ENCODE data around the gene FHOD3.
A peak's percentile ranks its signal among the peaks of the same experiment; 100 is the strongest.

FHOD3 gene

GRCh38 chr18:36514778-36515177, 217.3 kb downstream of the FHOD3 start:
- DNase-seq (ENCODE audit: low read depth): peak; percentile 11
- no peak overlapping the region for H3K4me3 ChIP-seq (ENCODE audit: low read length)
- TF ChIP-seq, protein P1, sequence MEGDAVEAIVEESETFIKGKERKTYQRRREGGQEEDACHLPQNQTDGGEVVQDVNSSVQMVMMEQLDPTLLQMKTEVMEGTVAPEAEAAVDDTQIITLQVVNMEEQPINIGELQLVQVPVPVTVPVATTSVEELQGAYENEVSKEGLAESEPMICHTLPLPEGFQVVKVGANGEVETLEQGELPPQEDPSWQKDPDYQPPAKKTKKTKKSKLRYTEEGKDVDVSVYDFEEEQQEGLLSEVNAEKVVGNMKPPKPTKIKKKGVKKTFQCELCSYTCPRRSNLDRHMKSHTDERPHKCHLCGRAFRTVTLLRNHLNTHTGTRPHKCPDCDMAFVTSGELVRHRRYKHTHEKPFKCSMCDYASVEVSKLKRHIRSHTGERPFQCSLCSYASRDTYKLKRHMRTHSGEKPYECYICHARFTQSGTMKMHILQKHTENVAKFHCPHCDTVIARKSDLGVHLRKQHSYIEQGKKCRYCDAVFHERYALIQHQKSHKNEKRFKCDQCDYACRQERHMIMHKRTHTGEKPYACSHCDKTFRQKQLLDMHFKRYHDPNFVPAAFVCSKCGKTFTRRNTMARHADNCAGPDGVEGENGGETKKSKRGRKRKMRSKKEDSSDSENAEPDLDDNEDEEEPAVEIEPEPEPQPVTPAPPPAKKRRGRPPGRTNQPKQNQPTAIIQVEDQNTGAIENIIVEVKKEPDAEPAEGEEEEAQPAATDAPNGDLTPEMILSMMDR (conservative IDR thresholded peaks at IDR 0.05; ENCODE audit: low read length): no peak

- H3K4me3 ChIP-seq (ENCODE audit: low read length): no peak overlapping the region
- no peak for DNase-seq (ENCODE audit: low read depth)
- TF ChIP-seq, protein P1 (conservative IDR thresholded peaks at IDR 0.05; ENCODE audit: low read length): no peak
Measured at GRCh38 chr18:36516258-36516657, 218.7 kb downstream of the FHOD3 start.

DNA sequence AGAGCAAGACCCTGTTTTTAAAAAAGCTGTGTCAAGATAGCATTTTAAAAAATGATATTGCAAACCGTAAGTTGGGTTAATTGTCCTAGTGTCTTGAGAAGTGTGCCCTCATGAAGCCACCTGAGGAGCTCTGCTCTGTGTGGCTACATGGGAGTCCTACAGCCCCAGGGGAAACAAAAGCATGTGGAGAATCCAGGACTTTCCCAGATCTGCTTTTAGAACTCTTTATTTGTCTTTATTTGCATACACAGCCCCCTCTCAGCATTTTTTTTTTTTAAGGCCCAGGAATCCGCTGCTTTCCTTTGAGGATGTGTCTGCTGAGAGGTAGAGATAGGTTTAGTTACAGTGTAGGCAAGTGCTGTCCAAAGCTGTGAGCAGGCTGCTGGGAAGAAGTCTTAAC, 219.2 kb downstream of the FHOD3 start:
- TF ChIP-seq, protein P1 (conservative IDR thresholded peaks at IDR 0.05; ENCODE audit: low read length): no peak
- no peak overlapping the region for H3K4me3 ChIP-seq (ENCODE audit: low read length)
- DNase-seq (ENCODE audit: low read depth): no peak

DNA sequence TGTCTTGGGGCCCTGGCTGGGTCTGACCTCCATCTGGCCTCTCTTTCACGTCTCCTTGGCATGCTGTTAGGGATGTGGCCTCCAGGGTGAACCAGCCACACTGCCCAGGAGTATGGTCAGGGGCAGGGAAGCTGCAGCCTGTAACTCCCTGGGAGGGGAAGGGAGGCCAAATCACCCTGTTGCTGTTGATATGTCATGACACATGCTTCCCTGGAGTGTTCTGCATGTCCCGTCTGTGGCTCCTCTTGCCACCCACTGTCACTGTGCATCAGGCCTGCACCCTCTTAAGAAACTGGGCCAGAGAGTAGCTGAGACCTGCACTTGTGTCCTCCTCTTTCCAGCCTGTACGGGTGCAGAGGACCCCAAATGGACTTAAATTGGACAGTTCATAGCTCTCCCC, 221.3 kb downstream of the FHOD3 start:
- no peak for DNase-seq (ENCODE audit: low read depth)
- H3K4me3 ChIP-seq (ENCODE audit: low read length): no peak overlapping the region
- TF ChIP-seq, protein P1 (conservative IDR thresholded peaks at IDR 0.05; ENCODE audit: low read length): no peak; the same call in 1 of the 2 replicates

DNA sequence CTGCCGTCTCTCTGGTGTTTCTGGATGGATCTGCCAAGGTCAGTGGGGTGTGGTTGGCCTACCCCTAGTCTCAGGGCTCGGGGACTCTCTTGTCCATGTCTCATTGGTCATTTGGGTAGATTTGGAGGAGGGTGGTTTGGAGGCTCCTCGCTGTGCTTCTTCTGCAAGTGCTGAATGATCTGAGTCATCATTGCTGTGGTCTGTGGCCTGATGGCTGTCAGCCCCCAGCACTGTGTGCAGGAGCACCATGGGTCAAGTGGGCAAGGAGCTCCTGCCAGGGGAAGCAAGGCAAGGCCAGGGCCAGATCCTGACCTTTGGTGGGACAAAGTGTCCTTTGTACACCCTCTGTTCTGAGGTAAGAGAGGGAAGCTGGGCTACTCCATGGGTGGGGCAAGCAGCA, 221.8 kb downstream of the FHOD3 start:
- peak; percentile 67 for DNase-seq (ENCODE audit: low read depth)
- TF ChIP-seq, protein P1 (conservative IDR thresholded peaks at IDR 0.05; ENCODE audit: low read length): no peak
- no peak overlapping the region for H3K4me3 ChIP-seq (ENCODE audit: low read length)

DNA sequence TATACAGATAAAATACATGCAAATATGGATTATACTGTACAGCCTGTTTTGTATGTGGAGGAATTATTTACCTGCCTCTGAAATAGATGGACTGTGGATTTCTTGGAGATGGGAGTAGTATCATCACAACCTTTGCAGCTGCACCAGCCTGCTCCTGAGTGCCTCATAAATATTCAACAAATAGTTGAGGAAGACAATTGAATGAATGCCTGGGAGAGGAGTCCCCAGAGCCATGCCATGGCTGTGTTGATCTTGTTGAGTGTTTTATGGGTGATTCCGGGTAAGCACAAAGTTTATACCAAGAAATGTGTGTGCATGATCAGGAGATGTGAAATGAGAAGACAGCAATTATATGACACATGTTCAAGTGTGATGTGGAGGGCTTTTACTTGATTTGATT, 225.0 kb downstream of the FHOD3 start:
- H3K4me3 ChIP-seq (ENCODE audit: low read length): no peak overlapping the region
- TF ChIP-seq, protein P1 (conservative IDR thresholded peaks at IDR 0.05; ENCODE audit: low read length): no peak
- DNase-seq (ENCODE audit: low read depth): no peak

DNA sequence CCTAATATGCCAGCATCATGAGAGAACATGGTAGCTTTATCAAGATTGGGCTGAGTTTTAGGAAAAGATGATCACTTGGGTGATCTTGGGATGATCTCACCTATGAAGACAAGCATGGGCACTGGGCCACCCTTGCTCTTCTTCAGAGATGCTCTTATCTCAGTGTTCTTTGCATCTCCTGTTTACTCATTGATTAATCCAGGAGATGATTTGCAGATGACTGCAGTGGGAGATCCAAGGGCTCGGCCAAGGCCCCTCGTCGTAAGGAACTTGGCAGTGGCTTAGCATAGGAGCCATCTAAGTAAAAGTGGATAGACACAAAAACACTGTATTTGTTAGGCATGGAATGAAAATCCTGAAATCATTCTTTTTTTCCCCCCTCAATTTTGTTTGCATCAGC, 228.4 kb downstream of the FHOD3 start:
- DNase-seq (ENCODE audit: low read depth): no peak
- TF ChIP-seq, protein P1 (conservative IDR thresholded peaks at IDR 0.05; ENCODE audit: low read length): no peak
- no peak overlapping the region for H3K4me3 ChIP-seq (ENCODE audit: low read length)
